Neural progenitor cell (in vitro differentiated cells): ENCODE data around the gene PRR7. TPM values are rescaled to one million over a fixed set of nuclear protein-coding genes. Genes with fewer than 3 reads are reported as not detected.

Source experiments
- DNase-seq: peaks from one replicate; pipeline ENCODE4 v3.0.0-alpha.2; 2016; ENCODE audit warnings: low spot score
- H2AFZ ChIP-seq: fragments of 200-600 bp; sonication (generic); replicated peaks from 2 replicates; pipeline ENCODE4 v1.6.1; 2016; ENCODE audit warnings: antibody characterized with exemption
- H3F3A ChIP-seq: fragments of 200-600 bp; sonication (generic); 2 replicates; pipeline ENCODE4 v1.6.1; 2016; ENCODE audit warnings: antibody characterized with exemption, low read depth
- H3K27ac ChIP-seq: fragments of 200-600 bp; sonication (generic); 2 replicates; pipeline ENCODE4 v1.5.1; 2016; ENCODE audit warnings: mild to moderate bottlenecking
- H3K27me3 ChIP-seq: fragments of 200-600 bp; sonication (generic); 2 replicates; pipeline ENCODE4 v1.6.1; 2016; ENCODE audit warnings: mild to moderate bottlenecking, moderate library complexity
- H3K36me3 ChIP-seq: fragments of 200-600 bp; sonication (generic); 2 replicates; pipeline ENCODE4 v1.5.1; 2016
- H3K4me1 ChIP-seq: fragments of 200-600 bp; sonication (generic); 2 replicates; pipeline ENCODE4 v1.6.1; 2016; ENCODE audit warnings: mixed run types
- H3K4me2 ChIP-seq: fragments of 200-600 bp; sonication (generic); 2 replicates; pipeline ENCODE4 v1.6.1; 2016
- H3K4me3 ChIP-seq: fragments of 200-600 bp; sonication (generic); 2 replicates; pipeline ENCODE4 v1.5.1; 2016
- H3K79me2 ChIP-seq: fragments of 200-600 bp; sonication (generic); 2 replicates; pipeline ENCODE4 v1.6.1; 2016; ENCODE audit warnings: low read depth
- H3K9ac ChIP-seq: fragments of 200-600 bp; sonication (generic); 2 replicates; pipeline ENCODE4 v1.6.1; 2016
- H3K9me3 ChIP-seq: fragments of 200-600 bp; sonication (generic); 2 replicates; pipeline ENCODE4 v1.5.1; 2016; ENCODE audit warnings: low read depth
- H4K20me1 ChIP-seq: fragments of 200-600 bp; sonication (generic); 2 replicates; pipeline ENCODE4 v1.6.1; 2016; ENCODE audit warnings: low read depth
- H3K27ac Mint-ChIP-seq: 3 replicates; pipeline ENCODE4 v1.8.0; 2021; ENCODE audit warnings: mixed read lengths
- H3K27me3 Mint-ChIP-seq: 2 replicates; pipeline ENCODE4 v1.8.0; 2022; ENCODE audit warnings: low read depth, mild to moderate bottlenecking, inconsistent platforms, moderate library complexity, mixed read lengths; ENCODE audit not compliant: insufficient read depth
- H3K36me3 Mint-ChIP-seq: 3 replicates; pipeline ENCODE4 v1.8.0; 2021; ENCODE audit warnings: mixed read lengths
- H3K4me1 Mint-ChIP-seq: 3 replicates; pipeline ENCODE4 v1.8.0; 2021; ENCODE audit warnings: mixed read lengths
- H3K4me3 Mint-ChIP-seq: 3 replicates; pipeline ENCODE4 v1.8.0; 2021; ENCODE audit warnings: mild to moderate bottlenecking, moderate library complexity, mixed read lengths
- H3K9me3 Mint-ChIP-seq: 3 replicates; pipeline ENCODE4 v1.8.0; 2020; ENCODE audit warnings: mixed read lengths
- EZH2 ChIP-seq: fragments of 200-600 bp; sonication (generic); IDR thresholded peaks from 2 replicates; pipeline ENCODE4 v1.6.1; 2017; ENCODE audit warnings: antibody characterized with exemption, mild to moderate bottlenecking, moderate library complexity
- EZH2phosphoT487 ChIP-seq: fragments of 200-600 bp; sonication (generic); IDR thresholded peaks from 2 replicates; pipeline ENCODE4 v1.6.1; 2017; ENCODE audit warnings: antibody characterized with exemption
- total RNA-seq: library from RNA; depleted of rRNA; stranded (reverse); fragments of >200 nt; gene quantifications from 2 replicates; pipeline ENCODE4 v1.2.3, GENCODE V29; 2015; ENCODE audit warnings: low replicate concordance
- TF ChIP-seq, protein P1 (sequence below): fragments of 200-600 bp; sonication (generic); IDR thresholded peaks from 2 replicates; pipeline ENCODE4 v1.5.1; 2017; ENCODE audit warnings: antibody characterized with exemption, mild to moderate bottlenecking

PRR7 gene
- total RNA-seq, 1 donor from 2014 or later: 4.5 TPM

- H3K27ac Mint-ChIP-seq: no peak overlapping the region
- peak; percentile 88 for DNase-seq
- H3K4me3 ChIP-seq: peak overlapping the region; percentile 49
- peaks cover 10% of the 10 kb centered on the region for H3K4me1 Mint-ChIP-seq
- no peaks in the 10 kb centered on the region for H3K36me3 Mint-ChIP-seq
- no peak overlapping the region for H3K27ac ChIP-seq
- H3K4me3 Mint-ChIP-seq: peak overlapping the region; percentile 86
- H3K4me2 ChIP-seq: peak overlapping the region; percentile 96
- peaks cover 28% of the 10 kb centered on the region for H3F3A ChIP-seq
- peaks cover 46% of the 10 kb centered on the region for H3K27me3 Mint-ChIP-seq
- H3K36me3 ChIP-seq: no peaks in the 10 kb centered on the region
- peaks cover 75% of the 10 kb centered on the region for H3K27me3 ChIP-seq
- H3K79me2 ChIP-seq: no peaks in the 10 kb centered on the region
- TF ChIP-seq EZH2phosphoT487: no peak
- TF ChIP-seq, protein P1, sequence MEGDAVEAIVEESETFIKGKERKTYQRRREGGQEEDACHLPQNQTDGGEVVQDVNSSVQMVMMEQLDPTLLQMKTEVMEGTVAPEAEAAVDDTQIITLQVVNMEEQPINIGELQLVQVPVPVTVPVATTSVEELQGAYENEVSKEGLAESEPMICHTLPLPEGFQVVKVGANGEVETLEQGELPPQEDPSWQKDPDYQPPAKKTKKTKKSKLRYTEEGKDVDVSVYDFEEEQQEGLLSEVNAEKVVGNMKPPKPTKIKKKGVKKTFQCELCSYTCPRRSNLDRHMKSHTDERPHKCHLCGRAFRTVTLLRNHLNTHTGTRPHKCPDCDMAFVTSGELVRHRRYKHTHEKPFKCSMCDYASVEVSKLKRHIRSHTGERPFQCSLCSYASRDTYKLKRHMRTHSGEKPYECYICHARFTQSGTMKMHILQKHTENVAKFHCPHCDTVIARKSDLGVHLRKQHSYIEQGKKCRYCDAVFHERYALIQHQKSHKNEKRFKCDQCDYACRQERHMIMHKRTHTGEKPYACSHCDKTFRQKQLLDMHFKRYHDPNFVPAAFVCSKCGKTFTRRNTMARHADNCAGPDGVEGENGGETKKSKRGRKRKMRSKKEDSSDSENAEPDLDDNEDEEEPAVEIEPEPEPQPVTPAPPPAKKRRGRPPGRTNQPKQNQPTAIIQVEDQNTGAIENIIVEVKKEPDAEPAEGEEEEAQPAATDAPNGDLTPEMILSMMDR: peak; percentile 65
- TF ChIP-seq EZH2: peak; percentile 3
- H3K4me1 ChIP-seq: peaks cover 15% of the 10 kb centered on the region
- H2AFZ ChIP-seq: peak overlapping the region; percentile 90
- H3K9me3 ChIP-seq: no peaks in the 10 kb centered on the region
- H3K9ac ChIP-seq: no peak overlapping the region
- H3K9me3 Mint-ChIP-seq: no peaks in the 10 kb centered on the region
- H4K20me1 ChIP-seq: no peaks in the 10 kb centered on the region
These were observed 44.2 kb upstream of the PRR7 start for GRCh38 chr5:177402271-177403043.

GRCh38 chr5:177403102-177403791 is 43.4 kb upstream of the PRR7 start:
- Histone ChIP-seq H3K4me2 (peak overlapping the region; percentile 96), H3K4me1 (peaks cover 15% of the 10 kb centered on the region), H3K4me3 (peak overlapping the region; percentile 49), H4K20me1 (no peaks in the 10 kb centered on the region), H3K27me3 (peaks cover 82% of the 10 kb centered on the region), H3K9ac (no peak overlapping the region), H3K79me2 (no peaks in the 10 kb centered on the region), H3K9me3 (no peaks in the 10 kb centered on the region), H3K36me3 (no peaks in the 10 kb centered on the region), H2AFZ (peak overlapping the region; percentile 90), H3K27ac (no peak overlapping the region), H3F3A (peaks cover 28% of the 10 kb centered on the region)
- no peaks in the 10 kb centered on the region for H3K9me3 Mint-ChIP-seq
- H3K4me3 Mint-ChIP-seq: peak overlapping the region; percentile 86
- H3K36me3 Mint-ChIP-seq: no peaks in the 10 kb centered on the region
- TF ChIP-seq, protein P1: no peak
- TF ChIP-seq EZH2 (peak; percentile 84), EZH2phosphoT487 (peak; percentile 82)
- H3K27me3 Mint-ChIP-seq: peaks cover 48% of the 10 kb centered on the region
- peaks cover 10% of the 10 kb centered on the region for H3K4me1 Mint-ChIP-seq
- peak; percentile 58 for DNase-seq
- H3K27ac Mint-ChIP-seq: no peak overlapping the region

GRCh38 chr5:177403792-177404640 is 42.6 kb upstream of the PRR7 start:
- Mint-ChIP-seq H3K4me3 (peak overlapping the region; percentile 86), H3K4me1 (peaks cover 10% of the 10 kb centered on the region), H3K27ac (no peak overlapping the region), H3K27me3 (peaks cover 48% of the 10 kb centered on the region), H3K36me3 (no peaks in the 10 kb centered on the region), H3K9me3 (no peaks in the 10 kb centered on the region)
- Histone ChIP-seq H3K4me3 (peak overlapping the region; percentile 49), H3K4me1 (peaks cover 15% of the 10 kb centered on the region), H3K4me2 (peak overlapping the region; percentile 96), H3K36me3 (no peaks in the 10 kb centered on the region), H3K9ac (no peak overlapping the region), H3F3A (peaks cover 28% of the 10 kb centered on the region), H3K79me2 (no peaks in the 10 kb centered on the region), H4K20me1 (no peaks in the 10 kb centered on the region), H3K27me3 (peaks cover 89% of the 10 kb centered on the region), H3K27ac (no peak overlapping the region), H3K9me3 (no peaks in the 10 kb centered on the region), H2AFZ (peak overlapping the region; percentile 90)
- DNase-seq: peak; percentile 83
- TF ChIP-seq EZH2: peak; percentile 87
- TF ChIP-seq, protein P1: peak; percentile 52
- TF ChIP-seq EZH2phosphoT487: peak; percentile 67
